Stimulated activated CD8-positive, alpha-beta memory T cell treated with anti-CD3 and anti-CD28 coated beads, Interleukin-15, amount 100 ng/mL, for 4 hours (primary cell): Measurements from ENCODE around the gene COPZ1.
"Not testable (repeated sequence)": the region's sequence is repeated elsewhere in the genome, so short reads cannot be mapped to it uniquely, and the experiment has no call there.

ENCODE experiments used
- DNase-seq, 2 donors: peaks; one replicate each; pipeline ENCODE4 v3.0.0-alpha.2; 2020; ENCODE audit warnings: low read depth in 2 of 2

The COPZ1 gene

DNA sequence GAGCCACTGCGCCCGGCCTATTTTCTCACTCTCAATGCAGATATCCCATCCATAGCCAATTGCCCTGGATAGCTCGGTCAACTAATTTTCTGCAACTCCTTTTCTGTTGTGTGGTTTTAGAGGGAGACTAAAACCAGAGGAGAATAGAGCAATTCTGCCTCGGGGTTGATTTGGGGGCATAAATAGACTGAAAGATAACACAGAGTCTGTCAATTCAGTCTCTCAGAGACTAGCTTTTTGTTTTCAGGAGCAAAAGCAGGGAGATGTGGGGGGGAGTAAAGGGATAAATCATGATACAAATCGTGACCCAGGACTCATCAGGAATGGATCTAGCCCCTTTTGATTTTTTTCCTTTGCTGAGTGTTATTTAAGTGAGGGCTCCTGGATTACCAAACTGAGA is 6.5 kb downstream of the COPZ1 start:
- no peak for DNase-seq

DNA sequence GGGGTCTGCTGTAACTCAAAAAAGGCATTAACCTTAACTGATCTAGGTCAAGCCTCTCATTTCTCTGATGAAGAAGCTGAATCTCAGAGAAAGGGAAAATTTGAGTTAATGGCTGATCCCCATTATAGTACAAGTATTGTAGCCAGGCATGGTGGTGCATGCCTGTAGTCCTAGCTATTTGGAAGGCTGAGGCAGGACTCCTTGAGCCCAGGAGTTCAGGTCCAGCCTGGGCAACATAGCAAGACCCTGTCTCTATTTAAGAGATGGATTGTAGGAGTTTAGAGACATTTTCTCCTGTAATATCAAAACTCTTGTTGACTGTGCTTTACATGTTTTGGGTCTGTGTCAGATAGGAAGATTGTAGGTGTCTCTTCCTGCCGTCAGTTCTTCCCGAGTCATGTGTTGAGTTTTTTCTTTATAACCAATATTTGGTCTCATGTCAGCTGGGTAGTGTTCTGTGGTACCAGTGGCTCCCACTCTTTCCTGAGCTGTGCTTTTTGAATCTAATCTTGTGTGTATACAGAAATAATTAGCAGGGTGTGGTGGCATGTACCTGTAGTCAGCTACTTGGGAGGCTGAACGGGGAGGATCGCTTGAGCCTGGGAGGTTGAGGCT is 8.6 kb downstream of the COPZ1 start:
- DNase-seq: no peak

- DNase-seq: no peak
Measured at GRCh38 chr12:54337280-54337842, 12.4 kb downstream of the COPZ1 start.

GRCh38 chr12:54337854-54338650 is 13.1 kb downstream of the COPZ1 start:
- no peak for DNase-seq

- DNase-seq: no peak
Measured at GRCh38 chr12:54338698-54339296, 13.9 kb downstream of the COPZ1 start.

- no peak for DNase-seq
Measured at GRCh38 chr12:54340846-54341245, 15.9 kb downstream of the COPZ1 start.

DNA sequence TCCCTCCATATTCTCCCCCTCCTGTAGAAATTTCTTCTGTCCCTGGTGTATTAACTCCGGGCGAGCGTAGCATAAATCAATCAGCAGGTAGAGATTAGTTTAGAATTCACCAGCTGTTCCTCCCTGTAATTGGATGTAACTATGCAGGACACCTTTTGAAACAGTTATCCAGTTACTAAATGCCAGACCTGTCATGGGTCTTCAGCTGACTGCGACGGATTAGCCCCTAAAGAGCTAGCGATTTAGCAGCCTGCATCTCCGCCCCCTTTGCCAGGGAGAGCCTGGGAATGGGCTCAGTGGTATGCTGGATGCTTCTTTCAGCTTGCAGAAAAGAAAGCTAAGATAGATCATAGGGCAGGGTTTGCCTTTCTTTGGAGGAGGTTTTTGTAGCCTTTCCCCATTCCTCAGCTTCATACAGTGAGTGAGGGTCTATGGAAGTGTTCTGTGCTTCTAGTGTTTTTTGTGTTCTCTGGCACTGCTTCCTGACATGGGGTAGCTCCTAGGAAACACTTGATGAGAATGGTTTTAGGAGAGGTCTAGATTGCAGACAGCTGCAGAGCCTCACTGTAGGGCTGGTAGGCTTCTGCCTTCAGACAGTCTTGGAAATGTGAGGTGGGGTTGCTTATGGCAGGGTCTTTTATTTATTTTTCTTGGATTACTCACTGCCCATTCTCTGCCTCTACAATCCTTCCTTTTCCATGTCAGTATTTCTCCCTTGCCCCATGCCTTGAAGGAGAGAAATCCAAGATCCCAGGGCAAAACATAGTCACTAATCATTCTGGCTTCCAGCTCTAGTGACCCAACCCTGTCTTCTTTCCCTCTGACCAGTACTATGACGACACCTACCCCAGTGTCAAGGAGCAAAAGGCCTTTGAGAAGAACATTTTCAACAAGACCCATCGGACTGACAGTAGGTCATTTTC is 16.7 kb downstream of the COPZ1 start:
- DNase-seq: no peak

GRCh38 chr12:54349036-54349435 is 24.1 kb downstream of the COPZ1 start:
- DNase-seq: no peak

DNA sequence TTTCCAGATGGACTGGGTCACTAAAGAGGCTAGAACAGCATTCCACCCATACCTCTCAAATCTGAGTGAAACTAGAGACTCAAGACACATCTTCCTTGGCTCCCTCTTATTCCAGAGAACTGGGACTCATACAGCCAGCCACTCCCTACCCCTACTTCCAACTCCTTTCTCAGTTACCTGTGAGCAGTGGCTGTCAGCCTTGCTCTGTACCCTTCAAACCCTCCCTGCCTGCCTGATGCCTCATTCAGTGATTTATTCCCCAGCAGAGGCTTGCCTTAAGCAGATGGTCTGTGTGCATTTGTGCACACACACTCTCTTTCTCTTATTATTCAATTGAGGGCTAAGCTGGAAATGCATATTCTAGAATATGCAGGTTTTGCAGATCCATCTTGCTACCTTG is 24.7 kb downstream of the COPZ1 start:
- no peak for DNase-seq

DNA sequence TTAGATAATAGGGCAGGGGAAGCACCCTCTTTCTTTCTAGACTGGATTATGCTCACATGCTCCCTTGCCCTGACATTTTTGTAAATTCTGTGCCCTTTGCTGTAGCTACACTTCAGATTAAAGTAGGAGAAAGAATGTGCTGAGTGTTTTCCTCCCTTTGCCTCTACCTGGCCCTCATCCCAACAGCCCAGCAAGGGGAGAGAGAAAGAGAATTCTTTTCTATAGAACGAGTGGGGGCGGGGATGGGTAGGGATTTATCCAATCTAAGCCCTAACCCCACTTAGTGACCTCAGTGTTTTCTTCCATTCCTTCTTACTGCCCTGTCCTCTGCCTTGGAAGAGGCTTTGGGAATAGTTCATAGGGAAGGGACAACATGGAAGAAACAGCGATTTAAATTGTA is 25.8 kb downstream of the COPZ1 start:
- DNase-seq: no peak

GRCh38 chr12:54351341-54351740 is 26.4 kb downstream of the COPZ1 start:
- DNase-seq: no peak

GRCh38 chr12:54352022-54352531 is 27.1 kb downstream of the COPZ1 start:
- no peak for DNase-seq

- no peak for DNase-seq
Measured at GRCh38 chr12:54352891-54353874, 28.3 kb downstream of the COPZ1 start.

GRCh38 chr12:54354271-54354670 is 29.3 kb downstream of the COPZ1 start:
- not testable (repeated sequence) for DNase-seq

GRCh38 chr12:54355104-54355815 is 30.3 kb downstream of the COPZ1 start:
- DNase-seq: no peak

DNA sequence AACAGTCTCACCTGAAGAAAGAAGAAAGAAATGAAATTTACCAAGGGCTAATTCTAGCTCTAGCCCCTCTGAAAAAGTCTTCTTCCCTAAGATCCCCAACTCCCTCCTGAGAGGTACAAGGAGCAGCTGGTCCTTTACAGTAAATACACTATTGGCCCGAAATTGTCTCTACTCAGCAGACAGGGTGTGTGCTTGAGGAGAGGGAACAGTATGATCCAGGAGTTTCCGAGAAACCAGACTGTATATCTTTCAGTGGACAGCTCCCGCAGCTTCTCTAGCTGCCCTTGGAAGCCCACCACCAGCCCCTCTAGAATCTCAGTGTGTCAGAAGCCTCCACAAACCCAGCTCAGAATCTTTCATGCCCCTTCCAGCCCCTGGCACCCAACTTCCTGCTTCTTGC is 31.3 kb downstream of the COPZ1 start:
- DNase-seq: no peak

DNA sequence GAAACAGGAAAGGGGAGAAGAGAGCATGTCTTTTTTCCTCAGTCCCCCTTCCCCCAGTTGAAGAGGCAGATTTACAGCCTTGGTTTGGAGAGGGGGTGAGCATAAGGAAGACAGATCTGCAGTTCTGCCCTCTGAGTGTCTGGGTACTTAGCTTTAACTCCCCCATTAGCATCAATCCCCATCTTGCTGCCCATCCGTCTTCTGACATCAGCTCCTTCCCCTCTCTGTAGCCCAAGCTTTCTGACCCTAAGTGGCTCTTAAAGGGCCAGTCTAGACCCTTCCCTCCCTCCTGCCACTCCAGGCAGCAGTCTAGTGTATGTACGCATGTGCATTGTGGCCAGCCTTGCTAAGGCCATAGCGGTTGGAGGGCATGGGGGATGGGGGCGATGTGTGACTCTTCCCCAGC is 32.0 kb downstream of the COPZ1 start:
- DNase-seq: no peak

DNA sequence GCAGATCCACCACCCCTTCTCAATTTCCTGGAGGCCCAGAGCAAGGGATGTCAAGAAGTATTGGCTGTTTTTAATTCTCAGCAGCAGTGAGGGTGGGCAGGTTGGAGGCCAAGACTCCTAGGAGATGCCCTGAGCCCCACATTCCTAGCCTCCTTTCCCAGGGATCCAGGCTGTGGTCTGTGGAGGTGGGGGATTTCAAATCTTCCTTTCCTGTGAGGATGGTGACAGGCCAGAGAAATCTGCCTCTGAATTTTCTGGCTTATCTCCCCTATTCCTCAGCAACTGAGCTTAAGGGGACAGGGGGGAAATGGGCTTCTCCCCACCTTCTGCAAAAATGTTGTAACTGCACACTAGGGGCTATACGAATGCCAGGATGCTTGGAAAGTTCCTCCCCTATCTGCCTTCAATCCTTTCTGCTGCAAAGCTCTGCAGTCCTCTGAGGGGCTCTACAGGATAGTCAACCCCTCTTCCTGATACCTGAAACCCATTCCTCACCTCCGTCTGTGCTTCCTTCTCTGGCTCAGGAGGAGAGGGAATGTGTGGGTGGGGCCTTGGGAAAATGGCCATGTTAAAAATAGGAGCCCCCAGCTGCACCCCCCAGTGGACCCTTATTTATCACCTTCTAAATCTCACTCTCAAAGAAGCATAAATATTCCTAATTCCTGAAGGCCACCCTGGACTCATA is 32.7 kb downstream of the COPZ1 start:
- no peak for DNase-seq
